ENCODE results near the gene VWA8.
"Not testable (repeated sequence)": the region's sequence is repeated elsewhere in the genome, so short reads cannot be mapped to it uniquely, and the experiment has no call there.

VWA8 gene

DNA sequence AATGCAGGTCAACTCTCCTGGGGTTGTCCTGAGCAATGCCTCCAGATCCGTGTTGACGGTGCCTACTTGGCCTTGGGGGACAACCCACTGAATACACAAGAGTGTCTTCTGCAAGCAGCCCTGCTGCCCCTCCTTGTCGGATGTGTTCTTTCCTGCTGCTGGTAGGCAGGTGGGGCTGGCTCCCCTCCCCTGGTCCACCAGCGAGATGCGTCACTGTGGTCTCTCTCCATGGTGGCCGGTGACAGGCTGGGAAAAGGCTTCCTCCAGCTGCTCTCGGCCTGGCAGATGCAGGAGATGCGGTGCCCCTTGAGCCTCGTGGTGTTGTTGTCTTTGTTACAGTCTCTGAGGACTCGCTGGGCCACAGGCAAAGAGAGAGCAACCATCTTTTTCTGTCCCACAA is 418.6 kb downstream of the VWA8 start:
- TF ChIP-seq GATA1 (IDR thresholded peaks at IDR 0.05; ENCODE audit: low read depth, low read length) (no peak), POLR2A (IDR thresholded peaks at IDR 0.05; ENCODE audit: low read length) (no peak)
- DNase-seq: no peak

- TF ChIP-seq POLR2A (IDR thresholded peaks at IDR 0.05; ENCODE audit: low read length) (no peak), GATA1 (IDR thresholded peaks at IDR 0.05; ENCODE audit: low read depth, low read length) (no peak)
- DNase-seq: no peak
Observed at GRCh38 chr13:41541142-41541938, 419.6 kb downstream of the VWA8 start.

DNA sequence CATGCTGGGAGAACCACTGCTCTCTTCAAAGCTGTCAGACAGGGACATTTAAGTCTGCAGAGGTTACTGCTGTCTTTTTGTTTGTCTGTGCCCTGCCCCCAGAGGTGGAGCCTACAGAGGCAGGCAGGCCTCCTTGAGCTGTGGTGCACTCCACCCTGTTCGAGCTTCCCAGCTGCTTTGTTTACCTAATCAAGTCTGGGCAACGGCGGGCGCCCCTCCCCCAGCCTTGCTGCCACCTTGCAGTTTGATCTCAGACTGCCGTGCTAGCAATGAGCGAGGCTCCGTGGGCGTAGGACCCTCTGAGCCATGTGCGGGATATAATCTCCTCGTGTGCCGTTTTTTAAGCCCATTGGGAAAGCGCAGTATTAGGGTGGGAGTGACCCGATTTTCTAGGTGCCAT is 420.7 kb downstream of the VWA8 start:
- DNase-seq: not testable (repeated sequence)

DNA sequence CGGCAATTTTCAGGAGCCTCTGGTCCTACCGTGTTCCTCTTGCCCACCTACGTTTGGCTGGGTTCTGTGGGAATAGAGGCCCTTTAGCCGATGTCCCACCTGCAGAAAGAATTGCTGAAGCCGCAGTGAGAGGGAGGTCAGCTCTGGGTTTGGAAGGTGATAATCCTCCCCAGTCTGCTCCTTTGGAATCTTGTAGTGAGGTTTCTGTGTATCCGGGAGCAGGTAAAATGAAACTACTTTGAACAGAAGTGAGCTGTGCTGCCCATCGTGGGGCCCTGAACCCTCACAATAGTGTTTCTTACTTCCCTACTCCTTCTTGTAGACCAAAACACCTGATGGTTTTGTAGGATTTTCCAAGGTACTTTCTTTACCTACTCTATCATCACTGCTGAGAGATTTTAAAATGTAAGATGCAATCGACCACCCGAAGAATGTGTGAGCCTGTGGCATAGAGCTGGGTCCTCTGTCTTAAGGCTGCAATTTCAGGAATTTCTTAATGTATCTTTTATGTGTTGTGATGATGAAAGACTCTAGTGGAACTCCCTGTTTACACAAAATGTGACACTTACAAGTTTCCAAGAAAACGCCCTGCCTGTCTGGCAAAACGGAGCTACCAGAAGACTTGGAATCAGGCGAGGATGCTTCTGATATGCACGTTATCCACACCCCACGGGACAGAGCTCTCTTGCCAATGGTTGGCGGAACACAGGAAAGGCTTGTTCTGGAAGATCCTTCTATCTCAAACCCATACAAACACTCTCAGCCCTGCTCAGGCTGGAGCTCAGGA is 427.4 kb downstream of the VWA8 start:
- DNase-seq: no peak
- TF ChIP-seq POLR2A (IDR thresholded peaks at IDR 0.05; ENCODE audit: low read length) (no peak), GATA1 (IDR thresholded peaks at IDR 0.05; ENCODE audit: low read depth, low read length) (no peak)

DNA sequence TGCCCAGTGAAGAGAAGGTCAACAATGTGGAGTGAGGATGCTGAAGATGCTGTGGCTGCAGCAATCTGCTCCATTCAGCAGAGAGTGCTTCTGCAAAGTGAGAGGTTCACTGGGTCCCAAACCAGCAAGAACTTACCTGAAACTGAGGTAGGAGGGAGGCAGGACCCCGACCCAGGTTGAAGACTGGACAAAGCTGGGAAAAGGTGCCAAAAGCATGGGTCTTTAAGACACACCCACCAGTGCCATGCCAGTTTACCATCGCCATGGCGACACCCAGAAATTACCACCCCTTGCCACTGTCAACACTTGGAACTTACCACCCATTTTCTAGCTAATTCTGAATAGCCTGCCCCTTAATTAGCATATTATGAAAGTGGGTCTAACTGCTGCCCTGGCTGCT is 432.9 kb downstream of the VWA8 start:
- DNase-seq: no peak
- TF ChIP-seq GATA1 (IDR thresholded peaks at IDR 0.05; ENCODE audit: low read depth, low read length) (no peak), POLR2A (IDR thresholded peaks at IDR 0.05; ENCODE audit: low read length) (no peak)

GRCh38 chr13:41520660-41521630 is 440.0 kb downstream of the VWA8 start:
- TF ChIP-seq GATA1 (IDR thresholded peaks at IDR 0.05; ENCODE audit: low read depth, low read length) (no peak), POLR2A (IDR thresholded peaks at IDR 0.05; ENCODE audit: low read length) (no peak)

GRCh38 chr13:41520016-41520659 is 440.8 kb downstream of the VWA8 start:
- TF ChIP-seq POLR2A (IDR thresholded peaks at IDR 0.05; ENCODE audit: low read length) (no peak), GATA1 (IDR thresholded peaks at IDR 0.05; ENCODE audit: low read depth, low read length) (no peak)
- DNase-seq: peak in 1 of 2 experiments; percentile 18

More at GRCh38 chr13:41520660-41521630, 440.0 kb downstream of the VWA8 start:
- DNase-seq: no peak
